ENCODE results near the gene PTPRCAP.
A peak's percentile ranks its signal among the peaks of the same experiment; 100 is the strongest.

Gene PTPRCAP

DNA sequence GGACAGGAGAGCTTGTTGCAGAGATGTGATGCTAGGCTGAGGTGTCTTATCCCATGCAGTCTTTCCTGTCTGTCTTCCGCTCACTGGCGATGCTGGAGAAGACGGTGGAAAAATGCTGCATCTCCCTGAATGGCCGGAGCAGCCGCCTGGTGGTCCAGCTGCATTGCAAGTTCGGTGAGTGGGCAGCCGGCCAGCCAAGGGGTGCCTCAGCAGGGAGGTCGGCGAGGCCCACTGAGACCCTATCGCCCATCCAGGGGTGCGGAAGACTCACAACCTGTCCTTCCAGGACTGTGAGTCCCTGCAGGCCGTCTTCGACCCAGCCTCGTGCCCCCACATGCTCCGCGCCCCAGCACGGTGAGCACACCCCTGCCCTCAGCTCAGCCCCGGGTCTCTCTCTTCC lies 44.0 kb downstream of the PTPRCAP start:
- DNase-seq, result no peak

- no peak for DNase-seq
Measured at GRCh38 chr11:67392183-67392715, 45.2 kb downstream of the PTPRCAP start.

DNA sequence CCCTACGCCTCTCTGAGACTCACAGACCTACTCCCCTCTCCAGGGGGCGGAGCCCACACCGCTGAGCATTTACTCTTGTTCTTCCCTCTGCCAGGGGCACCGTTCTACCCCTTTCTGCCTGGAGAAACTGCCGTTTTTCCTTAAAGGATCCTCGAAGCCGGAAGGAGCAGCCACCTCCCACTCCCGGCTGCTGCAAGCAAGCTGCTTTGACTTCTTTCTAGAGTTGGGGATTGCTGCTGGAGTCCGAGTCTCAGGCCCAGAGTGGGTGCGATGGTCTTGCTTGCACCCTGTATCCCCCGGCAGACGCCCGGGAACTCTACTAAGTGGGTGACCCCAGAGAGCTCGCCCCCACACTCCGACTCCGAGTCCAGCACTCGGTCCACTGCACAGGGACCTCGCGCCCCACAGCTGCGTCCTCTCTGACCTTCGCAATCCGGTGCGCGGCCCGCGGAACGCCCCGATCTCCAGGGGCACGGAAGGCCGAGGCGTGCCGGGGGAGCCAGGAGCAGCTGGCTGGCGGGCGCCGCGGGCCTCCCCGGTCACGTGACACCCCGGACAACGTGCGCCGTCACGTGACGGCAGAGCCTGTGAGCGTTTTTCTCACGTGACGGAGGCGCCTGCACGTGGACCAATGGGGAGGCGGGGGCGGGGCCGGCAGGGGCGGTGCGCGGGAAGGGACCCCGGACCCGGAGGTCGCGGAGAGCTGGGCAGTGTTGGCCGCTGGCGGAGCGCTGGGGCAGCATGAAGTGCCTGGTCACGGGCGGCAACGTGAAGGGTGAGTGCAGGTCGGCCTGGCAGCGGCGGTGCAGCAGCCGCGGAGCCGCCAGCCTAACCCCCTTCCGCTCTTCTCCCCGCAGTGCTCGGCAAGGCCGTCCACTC lies 45.9 kb downstream of the PTPRCAP start, which contains the start of gene RAD9A:
Gene RAD9A (plus strand): TSS at position 683 of the 879 bp plus-strand sequence. CDS start 59 bp downstream, at position 742.
- peak; percentile 93 for DNase-seq

- DNase-seq, result no peak
Measured at GRCh38 chr11:67390947-67391303, 46.6 kb downstream of the PTPRCAP start.

GRCh38 chr11:67389477-67389876 lies 48.0 kb downstream of the PTPRCAP start:
- no peak for DNase-seq

DNA sequence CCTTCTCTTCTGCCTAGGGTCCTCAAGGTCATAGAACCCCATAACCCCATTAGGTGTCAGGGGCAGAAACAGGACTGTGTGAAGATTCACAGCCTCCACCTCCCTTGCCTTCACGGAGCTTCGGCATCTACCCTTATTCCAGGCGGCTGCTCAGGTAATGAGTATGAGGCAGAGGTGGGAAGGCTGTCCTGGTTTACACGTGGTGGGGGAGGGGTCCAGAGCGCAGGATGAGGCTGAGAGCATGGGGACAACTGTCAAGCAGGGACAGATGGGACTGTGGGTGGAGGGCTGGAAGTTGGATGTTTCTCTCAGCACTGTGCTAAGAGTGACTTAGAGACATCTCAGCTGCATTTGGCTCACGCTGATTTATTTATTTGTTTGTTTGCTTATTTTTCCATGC lies 50.0 kb downstream of the PTPRCAP start:
- no peak for DNase-seq

GRCh38 chr11:67387069-67387468 lies 50.4 kb downstream of the PTPRCAP start:
- no peak for DNase-seq

All from fibroblast of skin of right quadriceps (primary cell).